BJ (cell line): Measurements from ENCODE around the gene MSMP. TPM values are rescaled to one million over a fixed set of nuclear protein-coding genes. Genes with fewer than 3 reads are reported as not detected.

Source experiments
- CTCF ChIA-PET: fragments of 350-600 bp; formaldehyde crosslinking; extraction: SDS; loops from one replicate; lab custom pipeline; 2021; ENCODE audit warnings: antibody characterized with exemption, inconsistent platforms; lab: Yijun Ruan, JAX
- POLR2A ChIA-PET: fragments of 300-600 bp; sonication (Branson Sonifier 250); formaldehyde crosslinking; extraction: SDS; loops from one replicate; lab custom pipeline; 2021; ENCODE audit warnings: antibody characterized with exemption; lab: Charles Lee
- DNase-seq: peaks from one replicate; pipeline ENCODE4 v3.0.0-alpha.2; 2011; ENCODE audit warnings: low read depth
- H3K27me3 ChIP-seq: 2 replicates; pipeline ENCODE4 v1.6.0; 2011; ENCODE audit warnings: low read length; ENCODE audit not compliant: control insufficient read depth, insufficient read depth
- H3K36me3 ChIP-seq: 2 replicates; pipeline ENCODE4 v1.5.1; 2011; ENCODE audit warnings: low read length; ENCODE audit not compliant: control insufficient read depth, insufficient read depth
- H3K4me3 ChIP-seq: 2 replicates; pipeline ENCODE4 v1.5.1; 2011; ENCODE audit warnings: low read depth, mild to moderate bottlenecking, control low read depth, low read length
- CTCF ChIP-seq: IDR thresholded peaks from 2 replicates; pipeline ENCODE4 v1.5.1; 2011; ENCODE audit warnings: low read depth, mild to moderate bottlenecking, control low read depth, inconsistent platforms, low read length, moderate library complexity; ENCODE audit not compliant: insufficient read depth
- polyA plus RNA-seq: library from polyadenylated mRNA; depleted of rRNA; stranded (reverse); fragments of >200 nt; gene quantifications from 2 replicates; pipeline ENCODE4 v1.2.3, GENCODE V29; 2011

Gene MSMP
- polyA plus RNA-seq, 1 experiment = not detected

GRCh38 chr9:35714123-35714522 lies 40.0 kb downstream of the MSMP start:
- Histone ChIP-seq H3K36me3 (peaks cover 66% of the 10 kb centered on the region), H3K27me3 (no peaks in the 10 kb centered on the region), H3K4me3 (no peak overlapping the region)
- CTCF ChIA-PET = interaction anchor here (0.9 to 16.4 kb wide), 5 partner anchors 13 to 111 kb away, joined by 3 to 177 read pairs (median 3); no protein-coding TSS in a partner anchor
- no peak for DNase-seq
- no peak for TF ChIP-seq CTCF
- POLR2A ChIA-PET = no interaction called here

DNA sequence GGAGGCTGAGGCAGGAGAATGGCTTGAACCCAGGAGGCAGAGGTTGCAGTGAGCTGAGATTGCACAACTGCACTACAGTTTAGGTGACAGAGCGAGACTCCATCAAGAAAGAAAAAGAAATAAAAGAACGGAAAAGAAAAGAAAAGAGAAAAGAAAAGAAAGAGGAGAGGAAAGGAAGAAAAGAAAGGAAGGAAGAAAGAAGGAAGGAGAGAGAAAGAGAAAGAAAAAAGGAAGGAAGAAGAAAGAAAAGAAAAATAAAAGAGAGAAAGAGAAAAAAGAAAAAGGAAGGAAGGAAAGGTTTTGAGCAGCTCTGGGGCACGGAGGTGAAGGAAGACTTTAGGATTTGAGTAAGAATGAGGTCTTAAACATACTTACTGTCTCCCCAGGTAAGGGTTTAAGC lies 40.5 kb downstream of the MSMP start:
- POLR2A ChIA-PET = no interaction called here
- DNase-seq = no peak
- Histone ChIP-seq H3K36me3 (peaks cover 61% of the 10 kb centered on the region), H3K27me3 (no peaks in the 10 kb centered on the region), H3K4me3 (no peak overlapping the region)
- CTCF ChIA-PET = interaction anchor here (1.4 to 16.4 kb wide), 3 partner anchors 13 to 16 kb away, joined by 5 to 177 read pairs (median 36); no protein-coding TSS in a partner anchor
- TF ChIP-seq CTCF = no peak

DNA sequence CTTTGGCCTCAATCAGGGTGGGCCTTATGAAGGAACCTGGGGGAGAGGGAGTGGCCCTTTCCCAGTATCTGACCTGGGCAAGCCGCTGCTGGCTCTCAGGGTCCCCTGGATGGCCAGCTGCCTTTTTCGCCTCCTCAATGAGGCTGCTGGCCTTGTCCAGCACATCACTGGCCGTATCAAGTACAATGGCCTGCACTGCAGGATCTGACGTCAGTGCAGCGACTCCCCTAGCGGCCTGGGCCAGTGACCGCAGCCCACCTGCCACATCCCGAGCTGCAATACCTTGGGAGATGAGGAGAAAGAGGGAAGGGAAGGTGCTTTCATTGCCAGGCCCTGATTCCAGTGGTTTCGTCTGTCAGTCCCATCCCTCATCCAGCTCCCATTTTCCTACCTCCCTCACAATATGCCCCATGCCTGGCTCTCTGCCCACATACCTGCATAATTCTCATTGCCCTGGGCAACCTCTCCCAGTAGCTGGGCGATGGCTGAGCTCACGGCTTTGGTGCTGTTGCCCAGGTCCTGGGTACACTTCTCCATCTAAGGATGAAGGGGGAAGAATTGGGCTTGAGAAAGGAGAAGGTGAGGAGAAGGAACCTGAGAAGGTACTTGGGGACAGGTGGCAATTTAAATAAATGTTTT lies 41.2 kb downstream of the MSMP start:
- Histone ChIP-seq H3K27me3 (no peaks in the 10 kb centered on the region), H3K36me3 (peaks cover 60% of the 10 kb centered on the region), H3K4me3 (no peak overlapping the region)
- ChIA-PET POLR2A (no interaction called here), CTCF (interaction anchor here (0.6 to 16.4 kb wide), 8 partner anchors 8 to 227 kb away, joined by 3 to 177 read pairs (median 3); no protein-coding TSS in a partner anchor)
- no peak for DNase-seq
- TF ChIP-seq CTCF = no peak

GRCh38 chr9:35711501-35712428 lies 42.3 kb downstream of the MSMP start:
- POLR2A ChIA-PET = no interaction called here
- Histone ChIP-seq H3K27me3 (no peaks in the 10 kb centered on the region), H3K36me3 (peaks cover 60% of the 10 kb centered on the region), H3K4me3 (no peak overlapping the region)
- no peak for DNase-seq
- TF ChIP-seq CTCF = no peak
- CTCF ChIA-PET = interaction anchor here (0.6 to 16.4 kb wide), 6 partner anchors 13 to 51 kb away, joined by 3 to 177 read pairs (median 4); no protein-coding TSS in a partner anchor
